Loucy (cell line): ENCODE data around the gene PCID2.

Source experiments
- EZH2phosphoT487 ChIP-seq: fragments of 200-600 bp; IDR thresholded peaks from 2 replicates; pipeline ENCODE4 v1.6.1; 2018; ENCODE audit warnings: antibody characterized with exemption, mild to moderate bottlenecking, moderate library complexity, borderline replicate concordance
- TF ChIP-seq, protein P1 (sequence below): fragments of 200-600 bp; sonication (generic); conservative IDR thresholded peaks from 2 replicates; pipeline ENCODE4 v1.5.1; 2014; ENCODE audit warnings: mild to moderate bottlenecking, antibody characterized with exemption, low read length

DNA sequence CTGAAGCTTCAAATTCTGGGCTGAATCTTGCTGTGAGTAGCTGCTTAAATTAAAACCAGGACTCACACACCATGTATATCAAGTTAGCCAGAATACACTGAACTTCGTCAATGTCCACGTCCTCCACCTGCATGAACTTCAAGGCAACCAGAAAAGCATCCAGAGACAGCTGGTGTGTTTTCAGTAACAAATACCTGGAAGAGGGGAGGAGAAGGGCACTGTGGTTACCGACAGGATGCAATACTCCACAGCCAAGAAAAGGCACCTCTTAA lies 29.6 kb downstream of the PCID2 start:
- TF ChIP-seq, protein P1, sequence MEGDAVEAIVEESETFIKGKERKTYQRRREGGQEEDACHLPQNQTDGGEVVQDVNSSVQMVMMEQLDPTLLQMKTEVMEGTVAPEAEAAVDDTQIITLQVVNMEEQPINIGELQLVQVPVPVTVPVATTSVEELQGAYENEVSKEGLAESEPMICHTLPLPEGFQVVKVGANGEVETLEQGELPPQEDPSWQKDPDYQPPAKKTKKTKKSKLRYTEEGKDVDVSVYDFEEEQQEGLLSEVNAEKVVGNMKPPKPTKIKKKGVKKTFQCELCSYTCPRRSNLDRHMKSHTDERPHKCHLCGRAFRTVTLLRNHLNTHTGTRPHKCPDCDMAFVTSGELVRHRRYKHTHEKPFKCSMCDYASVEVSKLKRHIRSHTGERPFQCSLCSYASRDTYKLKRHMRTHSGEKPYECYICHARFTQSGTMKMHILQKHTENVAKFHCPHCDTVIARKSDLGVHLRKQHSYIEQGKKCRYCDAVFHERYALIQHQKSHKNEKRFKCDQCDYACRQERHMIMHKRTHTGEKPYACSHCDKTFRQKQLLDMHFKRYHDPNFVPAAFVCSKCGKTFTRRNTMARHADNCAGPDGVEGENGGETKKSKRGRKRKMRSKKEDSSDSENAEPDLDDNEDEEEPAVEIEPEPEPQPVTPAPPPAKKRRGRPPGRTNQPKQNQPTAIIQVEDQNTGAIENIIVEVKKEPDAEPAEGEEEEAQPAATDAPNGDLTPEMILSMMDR, result no peak
- TF ChIP-seq EZH2phosphoT487, result no peak
